A549 (cell line): Measurements from ENCODE around the gene MFSD6L. TPM values are rescaled to one million over a fixed set of nuclear protein-coding genes. Genes with fewer than 3 reads are reported as not detected.
"Not testable (repeated sequence)": the region's sequence is repeated elsewhere in the genome, so short reads cannot be mapped to it uniquely, and the experiment has no call there.

Experiments
- ATAC-seq, 2 experiments: fragments of 200-7000 bp in 1 of 2; fragments of >200 bp in 1 of 2; cut with Nextera tagmentation in 1 of 2; cut with Tn5 transposase in 1 of 2; 3 replicates each; pipeline versions ENCODE4 v1.8.0 to v1.9.1; 2018 to 2020; ENCODE audit warnings: mild to moderate bottlenecking in 1 of 2, moderate library complexity in 1 of 2
- CTCF ChIA-PET: fragments of 300-600 bp; sonication (Branson Sonifier 250); formaldehyde crosslinking; extraction: SDS; loops from one replicate; lab custom pipeline; 2021; ENCODE audit warnings: antibody characterized with exemption, inconsistent platforms; lab: Yijun Ruan, JAX
- POLR2A ChIA-PET: fragments of 350-600 bp; formaldehyde crosslinking; extraction: SDS; loops from one replicate; lab custom pipeline; 2021; ENCODE audit warnings: antibody characterized with exemption, inconsistent platforms; lab: Yijun Ruan, JAX
- DNase-seq, 2 experiments: peaks; one replicate each; pipeline versions ENCODE4 v3.0.0 to v3.0.0-alpha.2; 2011 to 2016; ENCODE audit warnings: low read depth in 1 of 2, low spot score in 1 of 2
- FAIRE-seq: peaks from 2 replicates; lab custom pipeline; 2011; peaks lifted over from hg19 to GRCh38; lab: Jason Lieb, UNC
- H3K27ac ChIP-seq, 2 experiments: fragments of >200 bp; sonication (Bioruptor Twin); formaldehyde crosslinking; 3 replicates each; pipeline ENCODE4 v1.5.1; 2016 to 2017
- H3K4me1 ChIP-seq: fragments of >200 bp; sonication (Bioruptor Twin); formaldehyde crosslinking; 3 replicates; pipeline ENCODE4 v1.6.1; 2016
- H3K4me2 ChIP-seq: fragments of >200 bp; sonication (Bioruptor Twin); formaldehyde crosslinking; 3 replicates; pipeline ENCODE4 v1.6.1; 2016
- H3K4me3 ChIP-seq: fragments of >200 bp; sonication (Bioruptor Twin); formaldehyde crosslinking; 3 replicates; pipeline ENCODE4 v1.5.1; 2016
- H3K9me3 ChIP-seq: fragments of >200 bp; sonication (Bioruptor Twin); formaldehyde crosslinking; 3 replicates; pipeline ENCODE4 v1.6.1; 2016
- CHD2 ChIP-seq: fragments of 150-350 bp; IDR thresholded peaks from 2 replicates; pipeline ENCODE4 v1.6.1; 2014; ENCODE audit warnings: low read length; ENCODE audit not compliant: partially characterized antibody
- EHF ChIP-seq: fragments of 250-450 bp; sonication (Bioruptor Pico); IDR thresholded peaks from 2 replicates; pipeline ENCODE4 v1.5.0; 2020; ENCODE audit warnings: mild to moderate bottlenecking
- EHMT2 ChIP-seq: fragments of 200-600 bp; sonication (generic); IDR thresholded peaks from 2 replicates; pipeline ENCODE4 v1.6.1; 2016; ENCODE audit warnings: antibody characterized with exemption, low read depth, mild to moderate bottlenecking, moderate library complexity
- ESRRA ChIP-seq: fragments of 150-350 bp; IDR thresholded peaks from 2 replicates; pipeline ENCODE4 v1.6.1; 2014; ENCODE audit warnings: mild to moderate bottlenecking, low read length, borderline replicate concordance
- FOSB ChIP-seq: fragments of 250-450 bp; sonication (Bioruptor Pico); IDR thresholded peaks from 2 replicates; pipeline ENCODE4 v1.5.0; 2020; ENCODE audit warnings: mild to moderate bottlenecking, moderate library complexity
- FOXS1 ChIP-seq: fragments of 250-450 bp; sonication (Bioruptor Pico); IDR thresholded peaks from 2 replicates; pipeline ENCODE4 v1.5.0; 2020; ENCODE audit warnings: mild to moderate bottlenecking, moderate library complexity
- HDAC2 ChIP-seq: fragments of 200-600 bp; sonication (generic); IDR thresholded peaks from 2 replicates; pipeline ENCODE4 v1.6.1; 2016
- HOXB5 ChIP-seq: fragments of 250-450 bp; sonication (Bioruptor Pico); IDR thresholded peaks from 2 replicates; pipeline ENCODE4 v1.5.0; 2020; ENCODE audit warnings: mild to moderate bottlenecking, moderate library complexity
- JUN ChIP-seq, 2 experiments: fragments of >200 bp; sonication (Bioruptor Twin); formaldehyde crosslinking; IDR thresholded peaks; 2 replicates in 1 of 2; 3 replicates in 1 of 2; pipeline ENCODE4 v1.6.1; 2016 to 2017
- JUNB ChIP-seq: fragments of >200 bp; sonication (Bioruptor Twin); formaldehyde crosslinking; IDR thresholded peaks from 2 replicates; pipeline ENCODE4 v1.6.1; 2016
- KDM5A ChIP-seq: fragments of 200-600 bp; sonication (generic); IDR thresholded peaks from 2 replicates; pipeline ENCODE4 v1.6.1; 2016; ENCODE audit warnings: antibody characterized with exemption, mild to moderate bottlenecking
- MAZ ChIP-seq: fragments of 150-350 bp; IDR thresholded peaks from 2 replicates; pipeline ENCODE4 v1.6.1; 2014; ENCODE audit warnings: antibody characterized with exemption, low read depth, low read length, borderline replicate concordance
- NFE2L2 ChIP-seq: fragments of 150-350 bp; conservative IDR thresholded peaks from 2 replicates; pipeline ENCODE4 v1.6.1; 2014; ENCODE audit warnings: low read length
- PBX3 ChIP-seq: IDR thresholded peaks from 2 replicates; pipeline ENCODE4 v1.6.1; 2012
- POLR2A ChIP-seq: IDR thresholded peaks from 2 replicates; pipeline ENCODE4 v1.6.1; 2012; ENCODE audit warnings: mild to moderate bottlenecking, low read length
- POLR2AphosphoS2 ChIP-seq: conservative IDR thresholded peaks from 2 replicates; pipeline ENCODE4 v1.6.1; 2012; ENCODE audit warnings: low read length, improper control_type of control experiment, inconsistent platforms
- RAD21 ChIP-seq, 2 experiments: fragments of >200 bp in 1 of 2; sonication (Bioruptor Twin) in 1 of 2; formaldehyde crosslinking in 1 of 2; IDR thresholded peaks in 1 of 2; conservative IDR thresholded peaks in 1 of 2; 2 replicates in 1 of 2; 3 replicates in 1 of 2; pipeline ENCODE4 v1.6.1; 2012 to 2018; ENCODE audit warnings: inconsistent platforms in 1 of 2
- RNF2 ChIP-seq: fragments of 200-600 bp; sonication (generic); IDR thresholded peaks from 2 replicates; pipeline ENCODE4 v1.6.1; 2016; ENCODE audit warnings: low read depth, mild to moderate bottlenecking, antibody characterized with exemption, moderate library complexity, borderline replicate concordance
- SMC3 ChIP-seq: fragments of >200 bp; sonication (Bioruptor Twin); formaldehyde crosslinking; IDR thresholded peaks from 3 replicates; pipeline ENCODE4 v1.6.1; 2018; ENCODE audit warnings: inconsistent platforms
- TFCP2L1 ChIP-seq: fragments of 250-450 bp; sonication (Bioruptor Pico); IDR thresholded peaks from 2 replicates; pipeline ENCODE4 v1.5.0; 2021; ENCODE audit warnings: mild to moderate bottlenecking
- ZFP36 ChIP-seq: fragments of 450-650 bp; IDR thresholded peaks from 2 replicates; pipeline ENCODE4 v1.6.1; 2014; ENCODE audit warnings: borderline replicate concordance; ENCODE audit not compliant: partially characterized antibody
- ZNF302 ChIP-seq: fragments of 250-450 bp; sonication (Bioruptor Pico); IDR thresholded peaks from 2 replicates; pipeline ENCODE4 v1.9.0; 2021; ENCODE audit warnings: inconsistent platforms, mild to moderate bottlenecking, moderate library complexity
- whole genome bisulfite sequencing: methylation state at CpG from one replicate; pipeline ENCODE4 v1.1.6; 2017; ENCODE audit errors: missing lambda C conversion rate; 5-methylcytosine and 5-hydroxymethylcytosine counted together
- polyA plus RNA-seq, 4 experiments: library from polyadenylated mRNA; depleted of rRNA in 3 of 4; stranded (reverse); fragments of >200 nt; fragmentation: RNase III in 1 of 4; extraction: RNeasy Plus Mini Kit Qiagen cat#74134 plus additional on column Dnase treatment in 1 of 4; gene quantifications; 2 replicates in 3 of 4; 3 replicates in 1 of 4; pipeline ENCODE4 v1.2.3, GENCODE V29; 2011 to 2017
- TF ChIP-seq, protein P1 (sequence below): fragments of >200 bp; sonication (Bioruptor Twin); formaldehyde crosslinking; IDR thresholded peaks from 3 replicates; pipeline ENCODE4 v1.6.1; 2016
- TF ChIP-seq, protein P2 (sequence below): fragments of 450-650 bp; IDR thresholded peaks from 2 replicates; pipeline ENCODE4 v1.6.1; 2014; ENCODE audit warnings: antibody characterized with exemption
- TF ChIP-seq, protein P3 (sequence below): fragments of 250-450 bp; sonication (Bioruptor Pico); IDR thresholded peaks from 2 replicates; pipeline ENCODE4 v1.5.0; 2021; ENCODE audit warnings: mild to moderate bottlenecking, moderate library complexity, borderline replicate concordance
- TF ChIP-seq, protein P4 (sequence below): fragments of 150-350 bp; IDR thresholded peaks from 2 replicates; pipeline ENCODE4 v1.6.1; 2014; ENCODE audit warnings: low read depth, mild to moderate bottlenecking, low read length

The MFSD6L gene
- polyA plus RNA-seq, 2 of the 4 experiments (the other 2 are of a cell fraction), result not detected

DNA sequence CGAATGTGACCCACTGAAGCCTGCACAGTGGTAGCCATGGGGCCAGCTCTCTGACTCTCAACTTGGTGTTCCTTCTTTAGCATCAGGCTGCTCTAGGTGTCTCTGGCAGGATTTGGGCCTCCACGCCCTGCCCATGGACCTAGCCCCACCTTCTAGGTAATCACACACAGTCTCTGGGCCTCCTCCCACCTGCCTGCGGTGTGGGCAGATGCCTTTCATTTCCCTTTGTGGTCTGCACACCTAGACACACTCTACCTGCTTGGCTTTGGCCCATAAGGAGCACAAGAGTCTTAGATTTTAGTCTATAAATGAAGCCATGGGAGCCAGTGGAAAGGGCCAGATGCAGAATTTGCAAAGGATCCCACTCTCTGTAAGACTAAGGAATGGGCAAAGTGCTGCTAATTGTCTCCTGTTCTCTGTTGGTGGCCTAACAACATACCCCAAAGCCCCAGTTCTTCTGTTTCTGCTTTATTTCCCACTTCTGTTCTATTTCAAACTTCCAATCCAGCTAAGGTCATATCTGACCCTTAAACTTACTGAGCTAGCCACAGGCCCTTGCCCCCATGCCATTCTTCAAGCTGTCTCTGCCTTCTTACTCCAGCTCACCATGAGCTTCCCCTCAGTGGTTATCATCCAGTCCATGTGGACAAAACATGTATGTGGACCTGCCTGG, 7.2 kb upstream of the MFSD6L start:
- TF ChIP-seq EHF (CRISPR knock-in tag), result no peak
- TF ChIP-seq MAZ, result no peak
- no peak for TF ChIP-seq TFCP2L1 (CRISPR knock-in tag)
- TF ChIP-seq HDAC2, result no peak
- no peak for TF ChIP-seq ZNF302
- TF ChIP-seq, protein P1, sequence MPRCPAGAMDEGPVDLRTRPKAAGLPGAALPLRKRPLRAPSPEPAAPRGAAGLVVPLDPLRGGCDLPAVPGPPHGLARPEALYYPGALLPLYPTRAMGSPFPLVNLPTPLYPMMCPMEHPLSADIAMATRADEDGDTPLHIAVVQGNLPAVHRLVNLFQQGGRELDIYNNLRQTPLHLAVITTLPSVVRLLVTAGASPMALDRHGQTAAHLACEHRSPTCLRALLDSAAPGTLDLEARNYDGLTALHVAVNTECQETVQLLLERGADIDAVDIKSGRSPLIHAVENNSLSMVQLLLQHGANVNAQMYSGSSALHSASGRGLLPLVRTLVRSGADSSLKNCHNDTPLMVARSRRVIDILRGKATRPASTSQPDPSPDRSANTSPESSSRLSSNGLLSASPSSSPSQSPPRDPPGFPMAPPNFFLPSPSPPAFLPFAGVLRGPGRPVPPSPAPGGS, result no peak
- TF ChIP-seq SMC3, result no peak
- TF ChIP-seq, protein P2, sequence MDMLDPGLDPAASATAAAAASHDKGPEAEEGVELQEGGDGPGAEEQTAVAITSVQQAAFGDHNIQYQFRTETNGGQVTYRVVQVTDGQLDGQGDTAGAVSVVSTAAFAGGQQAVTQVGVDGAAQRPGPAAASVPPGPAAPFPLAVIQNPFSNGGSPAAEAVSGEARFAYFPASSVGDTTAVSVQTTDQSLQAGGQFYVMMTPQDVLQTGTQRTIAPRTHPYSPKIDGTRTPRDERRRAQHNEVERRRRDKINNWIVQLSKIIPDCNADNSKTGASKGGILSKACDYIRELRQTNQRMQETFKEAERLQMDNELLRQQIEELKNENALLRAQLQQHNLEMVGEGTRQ, result no peak
- TF ChIP-seq EHMT2, result no peak
- TF ChIP-seq POLR2AphosphoS2, result no peak
- no peak for TF ChIP-seq ZFP36
- TF ChIP-seq, all 56 proteins: peak for 0
- ChIA-PET CTCF (interaction anchor here (1.3 to 5.6 kb wide), 4 partner anchors 18 to 89 kb away, joined by 5 to 38 read pairs (median 6); no protein-coding TSS in a partner anchor), POLR2A (no interaction called here)
- Histone ChIP-seq H3K27ac (no peak overlapping the region), H3K4me2 (no peak overlapping the region), H3K9me3 (peaks cover 27% of the 10 kb centered on the region), H3K4me1 (no peaks in the 10 kb centered on the region), H3K4me3 (no peak overlapping the region)
- no peak for FAIRE-seq
- 21% methylated on average over 3 of the region's 3 CpGs for whole genome bisulfite sequencing
- ATAC-seq, result no peak
- DNase-seq, result no peak

DNA sequence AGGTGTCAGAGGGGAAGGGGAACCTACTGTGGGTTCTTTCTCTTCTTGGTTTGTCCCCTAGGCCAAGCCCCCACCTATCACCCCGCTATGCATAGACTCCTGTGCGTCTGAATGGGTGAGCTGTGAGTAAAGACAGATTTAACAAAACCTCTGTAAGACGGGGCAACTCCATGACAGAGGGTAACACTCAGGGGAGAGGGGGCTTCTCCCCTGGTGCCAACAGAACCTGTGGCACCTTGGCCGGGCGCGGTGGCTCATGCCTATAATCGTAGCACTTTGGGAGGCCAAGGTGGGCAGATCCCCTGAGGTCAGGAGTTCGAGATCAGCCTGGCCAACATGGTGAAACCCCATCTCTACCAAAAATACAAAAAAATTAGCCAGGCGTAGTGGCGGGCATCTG, 6.2 kb upstream of the MFSD6L start:
- FAIRE-seq, H3K4me1 ChIP-seq, DNase-seq, ATAC-seq, H3K4me3 ChIP-seq, H3K4me2 ChIP-seq, POLR2A ChIA-PET, H3K27ac ChIP-seq: not testable (repeated sequence)
- 32% methylated on average over 10 of the region's 10 CpGs for WGBS
- CTCF ChIA-PET, result interaction anchor here (2.2 to 5.6 kb wide), 2 partner anchors 19 to 90 kb away, joined by 6 to 38 read pairs; no protein-coding TSS in a partner anchor
- H3K9me3 ChIP-seq, result peaks cover 21% of the 10 kb centered on the region

DNA sequence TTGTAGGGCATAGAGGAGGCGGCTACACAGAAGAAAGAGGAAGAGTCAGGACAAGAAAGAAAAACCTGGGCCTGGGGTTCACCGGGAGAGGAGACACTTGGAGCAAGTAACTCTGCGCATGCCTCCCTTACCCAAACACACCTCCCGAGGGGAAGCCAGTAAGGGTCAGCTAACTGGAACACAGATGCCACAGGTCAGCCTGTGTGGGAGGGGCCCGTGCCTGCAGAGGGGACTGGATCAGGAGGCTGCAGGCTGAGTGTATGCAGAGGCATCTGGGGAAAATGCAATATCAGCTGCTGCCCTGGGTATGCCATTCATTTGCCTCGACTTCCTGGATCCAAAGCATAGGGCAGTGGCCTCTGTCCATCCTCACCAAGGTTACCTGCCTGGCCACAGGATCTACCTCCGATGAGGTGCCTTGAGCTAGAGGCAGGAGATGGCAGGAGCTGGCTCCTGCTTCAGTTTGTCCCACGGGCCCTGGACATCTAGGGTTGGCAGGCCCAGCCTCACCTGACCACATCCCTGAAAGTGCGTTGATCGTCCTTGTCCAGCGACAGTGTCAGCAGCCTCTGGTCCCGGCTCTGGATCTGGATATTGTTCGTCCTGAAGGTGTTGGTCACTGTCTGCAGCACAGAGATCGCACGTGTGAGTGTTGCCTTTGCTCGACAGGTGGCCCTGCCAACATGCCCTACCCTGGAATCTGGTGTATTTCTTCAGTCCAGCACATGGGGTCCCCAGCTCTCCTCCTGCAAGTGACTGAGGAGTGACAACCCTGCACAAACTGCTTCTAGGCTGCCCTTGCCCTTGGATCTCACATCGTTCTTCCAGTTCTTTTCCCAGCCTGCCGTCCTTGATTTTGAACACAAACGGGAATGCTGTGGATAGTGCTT, 4.6 kb upstream of the MFSD6L start:
- no peaks in the 10 kb centered on the region for H3K4me1 ChIP-seq
- POLR2A ChIA-PET, result no interaction called here
- peaks cover 6% of the 10 kb centered on the region; the same call in 2 of the 3 replicates for H3K9me3 ChIP-seq
- H3K27ac ChIP-seq, result no peak overlapping the region
- no peak overlapping the region for H3K4me3 ChIP-seq
- WGBS, result 47% methylated on average over 19 of the region's 19 CpGs
- CTCF ChIA-PET, result interaction anchor here (0.7 to 5.6 kb wide), 6 partner anchors 11 to 97 kb away, joined by 3 to 38 read pairs (median 4); no protein-coding TSS in a partner anchor
- FAIRE-seq (no peak), DNase-seq (peak in 1 of 2 experiments; percentile 32), ATAC-seq (peak; percentile 35 to 71; a peak in 5 of 6 replicates)
- H3K4me2 ChIP-seq, result no peak overlapping the region
- TF ChIP-seq EHMT2 (no peak), KDM5A (no peak), HOXB5 (no peak), RNF2 (no peak), POLR2A (no peak), CHD2 (no peak), FOSB (no peak), JUNB (no peak), PBX3 (no peak), HDAC2 (no peak), JUN (IDR thresholded peaks at IDR 0.05) (no peak), POLR2AphosphoS2 (no peak), ESRRA (no peak), RAD21 (conservative IDR thresholded peaks at IDR 0.05 in 1 of 2, IDR thresholded peaks at IDR 0.05 in 1 of 2) (no peak), NFE2L2 (no peak), FOXS1 (CRISPR knock-in tag) (no peak)
- TF ChIP-seq, protein P3, sequence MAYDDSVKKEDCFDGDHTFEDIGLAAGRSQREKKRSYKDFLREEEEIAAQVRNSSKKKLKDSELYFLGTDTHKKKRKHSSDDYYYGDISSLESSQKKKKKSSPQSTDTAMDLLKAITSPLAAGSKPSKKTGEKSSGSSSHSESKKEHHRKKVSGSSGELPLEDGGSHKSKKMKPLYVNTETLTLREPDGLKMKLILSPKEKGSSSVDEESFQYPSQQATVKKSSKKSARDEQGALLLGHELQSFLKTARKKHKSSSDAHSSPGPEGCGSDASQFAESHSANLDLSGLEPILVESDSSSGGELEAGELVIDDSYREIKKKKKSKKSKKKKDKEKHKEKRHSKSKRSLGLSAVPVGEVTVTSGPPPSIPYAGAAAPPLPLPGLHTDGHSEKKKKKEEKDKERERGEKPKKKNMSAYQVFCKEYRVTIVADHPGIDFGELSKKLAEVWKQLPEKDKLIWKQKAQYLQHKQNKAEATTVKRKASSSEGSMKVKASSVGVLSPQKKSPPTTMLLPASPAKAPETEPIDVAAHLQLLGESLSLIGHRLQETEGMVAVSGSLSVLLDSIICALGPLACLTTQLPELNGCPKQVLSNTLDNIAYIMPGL (CRISPR knock-in tag), result no peak
- TF ChIP-seq, protein P4, sequence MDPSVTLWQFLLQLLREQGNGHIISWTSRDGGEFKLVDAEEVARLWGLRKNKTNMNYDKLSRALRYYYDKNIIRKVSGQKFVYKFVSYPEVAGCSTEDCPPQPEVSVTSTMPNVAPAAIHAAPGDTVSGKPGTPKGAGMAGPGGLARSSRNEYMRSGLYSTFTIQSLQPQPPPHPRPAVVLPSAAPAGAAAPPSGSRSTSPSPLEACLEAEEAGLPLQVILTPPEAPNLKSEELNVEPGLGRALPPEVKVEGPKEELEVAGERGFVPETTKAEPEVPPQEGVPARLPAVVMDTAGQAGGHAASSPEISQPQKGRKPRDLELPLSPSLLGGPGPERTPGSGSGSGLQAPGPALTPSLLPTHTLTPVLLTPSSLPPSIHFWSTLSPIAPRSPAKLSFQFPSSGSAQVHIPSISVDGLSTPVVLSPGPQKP, result no peak
